ENCODE measurements around the gene CCDC97. TPM values are rescaled to one million over a fixed set of nuclear protein-coding genes. Genes with fewer than 3 reads are reported as not detected.

CCDC97 gene
- total and polyA plus RNA-seq, 2 of the 8 experiments (the other 6 are each of a cell fraction or from before 2014, with no cell fraction given), result 19.8 to 27.1 TPM

DNA sequence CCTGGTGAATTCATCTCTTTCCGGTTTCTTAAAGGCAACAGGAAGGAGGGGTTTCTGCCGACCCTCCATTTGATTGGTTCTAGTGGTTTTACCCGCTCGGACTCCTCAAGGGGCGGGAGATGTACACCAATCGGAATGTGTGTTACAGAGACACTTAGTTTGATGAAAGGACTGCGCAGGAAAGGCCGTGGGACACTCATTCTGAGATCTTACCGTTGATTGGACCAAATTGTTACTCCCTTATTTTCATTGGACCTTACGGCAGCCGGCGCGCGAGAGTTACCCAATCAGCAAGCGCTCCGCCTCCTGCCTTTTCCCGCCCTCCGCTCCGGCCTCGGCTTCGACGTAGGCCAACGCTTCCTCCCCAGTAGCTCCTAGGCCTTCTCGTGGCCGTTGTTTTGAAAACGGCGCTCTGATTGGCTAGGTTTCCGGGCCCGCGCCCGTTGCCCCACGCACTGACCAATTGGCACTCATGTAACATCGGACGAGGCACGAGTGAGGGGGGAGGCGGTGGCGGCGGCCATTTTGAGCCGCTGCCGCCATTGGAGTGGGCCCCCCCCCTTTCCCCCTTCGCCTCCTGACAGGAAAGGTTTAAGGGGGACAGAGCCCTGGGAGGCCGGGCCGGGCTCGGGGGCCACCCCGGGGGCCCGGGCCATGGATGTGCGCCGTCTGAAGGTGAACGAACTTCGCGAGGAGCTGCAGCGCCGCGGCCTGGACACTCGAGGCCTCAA is 46.0 kb upstream of the CCDC97 start, which contains the start of gene HNRNPUL1 (continued):
- TF ChIP-seq, protein P1, sequence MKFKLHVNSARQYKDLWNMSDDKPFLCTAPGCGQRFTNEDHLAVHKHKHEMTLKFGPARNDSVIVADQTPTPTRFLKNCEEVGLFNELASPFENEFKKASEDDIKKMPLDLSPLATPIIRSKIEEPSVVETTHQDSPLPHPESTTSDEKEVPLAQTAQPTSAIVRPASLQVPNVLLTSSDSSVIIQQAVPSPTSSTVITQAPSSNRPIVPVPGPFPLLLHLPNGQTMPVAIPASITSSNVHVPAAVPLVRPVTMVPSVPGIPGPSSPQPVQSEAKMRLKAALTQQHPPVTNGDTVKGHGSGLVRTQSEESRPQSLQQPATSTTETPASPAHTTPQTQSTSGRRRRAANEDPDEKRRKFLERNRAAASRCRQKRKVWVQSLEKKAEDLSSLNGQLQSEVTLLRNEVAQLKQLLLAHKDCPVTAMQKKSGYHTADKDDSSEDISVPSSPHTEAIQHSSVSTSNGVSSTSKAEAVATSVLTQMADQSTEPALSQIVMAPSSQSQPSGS (IDR thresholded peaks at IDR 0.05; ENCODE audit: low read length), result no peak
- TF ChIP-seq SP4 (IDR thresholded peaks at IDR 0.05; ENCODE audit: low read length) (peak; percentile 1; the same call in 1 of the 2 replicates), SP1 (IDR thresholded peaks at IDR 0.05; ENCODE audit: low read depth, low read length) (peak; percentile 99), RNF2 (IDR thresholded peaks at IDR 0.05; ENCODE audit: borderline replicate concordance, low read depth, low read length, missing control alignments, poor library complexity, severe bottlenecking) (no peak), CHD2 (IDR thresholded peaks at IDR 0.05; ENCODE audit: low read length) (peak; percentile 86), RFX5 (IDR thresholded peaks at IDR 0.05; ENCODE audit: borderline replicate concordance, low read depth, low read length) (no peak), SUZ12 (IDR thresholded peaks at IDR 0.05; ENCODE audit: low read length) (no peak)
- TF ChIP-seq, protein P2, sequence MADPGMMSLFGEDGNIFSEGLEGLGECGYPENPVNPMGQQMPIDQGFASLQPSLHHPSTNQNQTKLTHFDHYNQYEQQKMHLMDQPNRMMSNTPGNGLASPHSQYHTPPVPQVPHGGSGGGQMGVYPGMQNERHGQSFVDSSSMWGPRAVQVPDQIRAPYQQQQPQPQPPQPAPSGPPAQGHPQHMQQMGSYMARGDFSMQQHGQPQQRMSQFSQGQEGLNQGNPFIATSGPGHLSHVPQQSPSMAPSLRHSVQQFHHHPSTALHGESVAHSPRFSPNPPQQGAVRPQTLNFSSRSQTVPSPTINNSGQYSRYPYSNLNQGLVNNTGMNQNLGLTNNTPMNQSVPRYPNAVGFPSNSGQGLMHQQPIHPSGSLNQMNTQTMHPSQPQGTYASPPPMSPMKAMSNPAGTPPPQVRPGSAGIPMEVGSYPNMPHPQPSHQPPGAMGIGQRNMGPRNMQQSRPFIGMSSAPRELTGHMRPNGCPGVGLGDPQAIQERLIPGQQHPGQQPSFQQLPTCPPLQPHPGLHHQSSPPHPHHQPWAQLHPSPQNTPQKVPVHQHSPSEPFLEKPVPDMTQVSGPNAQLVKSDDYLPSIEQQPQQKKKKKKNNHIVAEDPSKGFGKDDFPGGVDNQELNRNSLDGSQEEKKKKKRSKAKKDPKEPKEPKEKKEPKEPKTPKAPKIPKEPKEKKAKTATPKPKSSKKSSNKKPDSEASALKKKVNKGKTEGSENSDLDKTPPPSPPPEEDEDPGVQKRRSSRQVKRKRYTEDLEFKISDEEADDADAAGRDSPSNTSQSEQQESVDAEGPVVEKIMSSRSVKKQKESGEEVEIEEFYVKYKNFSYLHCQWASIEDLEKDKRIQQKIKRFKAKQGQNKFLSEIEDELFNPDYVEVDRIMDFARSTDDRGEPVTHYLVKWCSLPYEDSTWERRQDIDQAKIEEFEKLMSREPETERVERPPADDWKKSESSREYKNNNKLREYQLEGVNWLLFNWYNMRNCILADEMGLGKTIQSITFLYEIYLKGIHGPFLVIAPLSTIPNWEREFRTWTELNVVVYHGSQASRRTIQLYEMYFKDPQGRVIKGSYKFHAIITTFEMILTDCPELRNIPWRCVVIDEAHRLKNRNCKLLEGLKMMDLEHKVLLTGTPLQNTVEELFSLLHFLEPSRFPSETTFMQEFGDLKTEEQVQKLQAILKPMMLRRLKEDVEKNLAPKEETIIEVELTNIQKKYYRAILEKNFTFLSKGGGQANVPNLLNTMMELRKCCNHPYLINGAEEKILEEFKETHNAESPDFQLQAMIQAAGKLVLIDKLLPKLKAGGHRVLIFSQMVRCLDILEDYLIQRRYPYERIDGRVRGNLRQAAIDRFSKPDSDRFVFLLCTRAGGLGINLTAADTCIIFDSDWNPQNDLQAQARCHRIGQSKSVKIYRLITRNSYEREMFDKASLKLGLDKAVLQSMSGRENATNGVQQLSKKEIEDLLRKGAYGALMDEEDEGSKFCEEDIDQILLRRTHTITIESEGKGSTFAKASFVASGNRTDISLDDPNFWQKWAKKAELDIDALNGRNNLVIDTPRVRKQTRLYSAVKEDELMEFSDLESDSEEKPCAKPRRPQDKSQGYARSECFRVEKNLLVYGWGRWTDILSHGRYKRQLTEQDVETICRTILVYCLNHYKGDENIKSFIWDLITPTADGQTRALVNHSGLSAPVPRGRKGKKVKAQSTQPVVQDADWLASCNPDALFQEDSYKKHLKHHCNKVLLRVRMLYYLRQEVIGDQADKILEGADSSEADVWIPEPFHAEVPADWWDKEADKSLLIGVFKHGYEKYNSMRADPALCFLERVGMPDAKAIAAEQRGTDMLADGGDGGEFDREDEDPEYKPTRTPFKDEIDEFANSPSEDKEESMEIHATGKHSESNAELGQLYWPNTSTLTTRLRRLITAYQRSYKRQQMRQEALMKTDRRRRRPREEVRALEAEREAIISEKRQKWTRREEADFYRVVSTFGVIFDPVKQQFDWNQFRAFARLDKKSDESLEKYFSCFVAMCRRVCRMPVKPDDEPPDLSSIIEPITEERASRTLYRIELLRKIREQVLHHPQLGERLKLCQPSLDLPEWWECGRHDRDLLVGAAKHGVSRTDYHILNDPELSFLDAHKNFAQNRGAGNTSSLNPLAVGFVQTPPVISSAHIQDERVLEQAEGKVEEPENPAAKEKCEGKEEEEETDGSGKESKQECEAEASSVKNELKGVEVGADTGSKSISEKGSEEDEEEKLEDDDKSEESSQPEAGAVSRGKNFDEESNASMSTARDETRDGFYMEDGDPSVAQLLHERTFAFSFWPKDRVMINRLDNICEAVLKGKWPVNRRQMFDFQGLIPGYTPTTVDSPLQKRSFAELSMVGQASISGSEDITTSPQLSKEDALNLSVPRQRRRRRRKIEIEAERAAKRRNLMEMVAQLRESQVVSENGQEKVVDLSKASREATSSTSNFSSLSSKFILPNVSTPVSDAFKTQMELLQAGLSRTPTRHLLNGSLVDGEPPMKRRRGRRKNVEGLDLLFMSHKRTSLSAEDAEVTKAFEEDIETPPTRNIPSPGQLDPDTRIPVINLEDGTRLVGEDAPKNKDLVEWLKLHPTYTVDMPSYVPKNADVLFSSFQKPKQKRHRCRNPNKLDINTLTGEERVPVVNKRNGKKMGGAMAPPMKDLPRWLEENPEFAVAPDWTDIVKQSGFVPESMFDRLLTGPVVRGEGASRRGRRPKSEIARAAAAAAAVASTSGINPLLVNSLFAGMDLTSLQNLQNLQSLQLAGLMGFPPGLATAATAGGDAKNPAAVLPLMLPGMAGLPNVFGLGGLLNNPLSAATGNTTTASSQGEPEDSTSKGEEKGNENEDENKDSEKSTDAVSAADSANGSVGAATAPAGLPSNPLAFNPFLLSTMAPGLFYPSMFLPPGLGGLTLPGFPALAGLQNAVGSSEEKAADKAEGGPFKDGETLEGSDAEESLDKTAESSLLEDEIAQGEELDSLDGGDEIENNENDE (IDR thresholded peaks at IDR 0.05; ENCODE audit: insufficient replicate concordance, low read length), result no peak

All from H1 (cell line).